HG03039 (cell line): ENCODE data around the gene CCDC122.
"Not testable (repeated sequence)": the region's sequence is repeated elsewhere in the genome, so short reads cannot be mapped to it uniquely, and the experiment has no call there.

Experiments used
- ATAC-seq: cut with Tn5 transposase; IDR thresholded peaks from one replicate; pipeline ENCODE4 v1.9.1; 2021; ENCODE audit warnings: mild to moderate bottlenecking, moderate library complexity; ENCODE audit not compliant: unreplicated experiment

Gene CCDC122

DNA sequence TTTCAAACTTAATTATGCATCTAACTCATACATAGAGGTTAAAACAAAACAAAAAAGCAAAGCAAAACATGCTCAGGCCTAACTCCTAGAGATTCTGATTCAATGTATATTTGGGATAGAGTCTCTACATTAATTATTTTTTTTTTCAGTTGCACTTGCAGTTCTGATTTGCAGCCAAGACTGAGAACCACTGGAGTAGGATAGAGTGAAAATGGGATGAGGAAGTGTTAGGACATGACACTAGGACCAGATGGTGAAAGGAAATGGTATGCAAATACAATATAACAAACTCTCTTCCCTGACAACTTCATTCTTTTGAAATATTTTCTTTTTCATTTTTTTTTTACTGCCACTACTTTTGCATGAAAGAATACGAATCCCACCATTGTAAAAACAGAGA, 1.8 kb downstream of the CCDC122 start:
- ATAC-seq, result no peak

GRCh38 chr13:43877326-43877725, 2.2 kb downstream of the CCDC122 start:
- no peak for ATAC-seq

GRCh38 chr13:43876366-43876765, 3.2 kb downstream of the CCDC122 start:
- ATAC-seq, result no peak

- no peak for ATAC-seq
Measured at GRCh38 chr13:43874504-43875092, 4.9 kb downstream of the CCDC122 start.

DNA sequence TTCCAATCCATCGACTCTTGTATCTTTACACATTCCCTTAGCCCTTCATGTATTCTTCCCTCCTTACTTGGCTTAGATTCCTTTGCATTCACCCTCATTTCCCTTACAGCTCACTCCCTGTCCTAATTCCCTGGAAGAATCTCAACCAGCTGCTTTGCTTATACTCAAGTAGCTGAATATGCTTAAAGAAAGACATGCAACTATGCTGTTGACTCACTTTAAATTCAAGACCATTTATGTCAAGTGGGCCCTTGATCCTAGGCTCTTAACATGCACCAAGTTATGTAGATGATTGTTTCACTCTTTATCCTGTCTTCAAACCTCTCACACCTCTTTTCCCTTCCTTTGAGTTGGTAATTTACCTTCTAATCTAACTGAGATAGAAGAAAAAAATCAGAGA, 7.4 kb downstream of the CCDC122 start:
- ATAC-seq, result no peak

- no peak for ATAC-seq
Measured at GRCh38 chr13:43865892-43866291, 13.6 kb downstream of the CCDC122 start.

DNA sequence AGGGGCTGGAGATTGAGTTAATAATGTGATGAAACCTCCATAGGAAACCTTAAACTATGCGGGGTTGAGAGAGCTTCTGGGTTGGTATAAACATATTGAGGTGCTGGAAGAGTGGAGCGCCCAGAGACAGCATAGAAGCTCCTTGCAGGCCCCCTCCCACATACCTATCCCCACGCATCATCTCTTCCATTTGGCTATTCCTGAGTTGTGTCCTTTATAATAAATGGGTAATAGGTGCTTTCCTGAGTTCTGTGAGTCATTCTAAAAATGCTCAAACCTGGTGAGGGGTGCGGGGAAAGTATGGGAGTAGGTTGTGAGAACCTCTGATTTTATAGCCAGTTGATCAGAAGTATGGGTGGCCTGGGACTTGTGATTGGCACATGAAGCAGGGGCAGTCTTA, 14.6 kb downstream of the CCDC122 start:
- ATAC-seq, result no peak

GRCh38 chr13:43861863-43862262, 17.7 kb downstream of the CCDC122 start:
- no peak for ATAC-seq

- ATAC-seq, result no peak
Measured at GRCh38 chr13:43852923-43853404, 26.6 kb downstream of the CCDC122 start.

DNA sequence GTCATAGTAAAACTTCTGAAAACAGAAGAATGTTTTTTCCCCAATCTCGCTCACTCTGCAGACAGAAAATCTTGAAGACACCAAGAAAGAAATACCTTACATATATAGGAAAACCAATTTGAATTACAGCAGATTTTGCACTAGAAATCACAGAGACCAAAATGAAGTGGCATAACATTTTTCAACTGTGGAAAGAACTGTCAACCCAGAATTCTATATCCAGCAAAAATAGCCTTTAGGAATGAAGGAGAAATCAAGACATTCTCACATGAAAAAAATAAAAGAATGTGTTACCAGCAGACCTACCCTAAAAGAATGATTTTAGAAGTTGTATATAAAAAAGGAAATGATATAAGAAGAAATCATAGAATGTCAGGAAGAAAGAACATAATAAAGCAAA, 28.7 kb downstream of the CCDC122 start:
- no peak for ATAC-seq

- no peak for ATAC-seq
Measured at GRCh38 chr13:43848001-43848649, 31.4 kb downstream of the CCDC122 start.

GRCh38 chr13:43846496-43847158, 32.9 kb downstream of the CCDC122 start:
- no peak for ATAC-seq

- ATAC-seq, result no peak
Measured at GRCh38 chr13:43838909-43839308, 40.6 kb downstream of the CCDC122 start.

DNA sequence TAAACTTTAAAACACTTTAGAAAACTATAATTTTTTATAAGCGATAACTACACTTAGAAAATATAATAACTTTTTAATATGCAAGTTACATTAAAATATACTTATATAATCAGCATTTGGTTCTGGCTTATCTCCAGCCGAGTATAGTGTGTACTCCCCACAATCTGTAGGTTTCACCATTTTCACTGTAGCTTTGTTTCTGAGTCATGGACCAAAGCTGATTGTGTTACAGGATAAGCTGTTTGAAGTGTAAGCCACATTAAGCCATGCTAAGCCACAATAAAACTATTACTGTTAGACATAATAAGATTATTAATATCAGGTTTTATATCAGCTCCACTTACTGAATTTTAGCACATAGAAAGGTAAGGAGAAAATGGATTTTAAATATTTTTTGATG, 43.8 kb downstream of the CCDC122 start:
- no peak for ATAC-seq

DNA sequence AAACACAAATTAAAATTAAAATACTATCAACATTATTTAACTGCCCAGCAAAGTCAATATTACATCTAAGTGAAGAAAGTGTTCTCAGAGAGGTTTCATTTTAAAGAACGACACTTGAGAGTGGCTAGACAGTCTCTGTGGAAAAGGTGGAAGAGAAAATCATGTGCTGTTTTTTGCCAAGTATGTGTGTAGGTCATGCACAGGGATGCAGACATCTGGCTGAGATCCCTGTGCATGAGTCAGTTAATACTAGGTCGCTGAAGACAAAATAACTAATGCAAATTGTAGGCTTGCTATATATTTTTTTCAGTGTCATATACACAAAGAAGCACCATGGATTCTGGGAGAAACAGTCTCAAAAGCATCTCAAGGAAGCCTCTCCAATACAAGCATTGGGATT, 48.5 kb downstream of the CCDC122 start:
- ATAC-seq, result no peak

DNA sequence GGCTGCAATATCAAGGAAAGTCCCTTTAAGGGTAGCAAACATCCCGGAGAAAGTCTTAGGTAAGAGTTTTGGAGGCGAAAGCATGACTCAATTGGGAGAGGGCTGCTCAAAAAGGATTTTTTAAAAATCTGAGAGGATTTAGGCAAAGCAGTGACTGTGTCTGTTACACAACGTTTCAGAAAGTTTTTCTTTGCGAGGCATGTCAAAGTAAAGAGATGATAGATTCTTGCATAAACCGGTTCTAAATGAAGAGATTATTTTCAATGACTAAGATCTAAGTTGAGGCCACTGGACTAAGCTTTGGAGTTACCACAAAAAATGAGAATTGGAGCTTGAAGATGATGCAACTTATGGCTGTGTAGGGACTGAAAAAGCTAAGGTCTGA, 49.1 kb downstream of the CCDC122 start:
- ATAC-seq, result no peak

- ATAC-seq, result not testable (repeated sequence)
Measured at GRCh38 chr13:43824656-43825055, 54.9 kb downstream of the CCDC122 start.

- no peak for ATAC-seq
Measured at GRCh38 chr13:43822969-43823368, 56.6 kb downstream of the CCDC122 start.

DNA sequence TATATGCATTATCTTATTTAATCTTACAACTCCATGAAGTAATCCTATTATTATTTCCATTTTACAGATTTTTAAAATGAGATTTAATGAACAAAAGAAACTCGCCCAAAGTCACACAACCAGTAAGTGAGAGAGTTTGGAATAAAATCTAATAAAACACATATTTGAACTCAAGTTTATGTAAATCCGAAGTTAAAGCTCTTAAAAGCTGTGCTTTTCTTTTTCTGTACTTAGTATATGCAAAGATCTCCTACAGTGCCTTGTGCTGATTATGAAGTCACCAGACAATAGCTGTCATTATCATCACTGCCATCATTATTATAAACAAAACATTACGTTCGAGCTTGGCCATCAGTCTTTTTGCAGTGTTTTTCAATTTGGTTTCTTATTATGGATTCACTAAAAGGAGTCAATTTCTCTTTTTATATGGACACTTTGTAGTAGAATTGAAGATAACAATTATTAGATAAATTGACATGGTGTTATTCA, 63.1 kb downstream of the CCDC122 start:
- ATAC-seq, result no peak

GRCh38 chr13:43815204-43815603, 64.3 kb downstream of the CCDC122 start:
- no peak for ATAC-seq

DNA sequence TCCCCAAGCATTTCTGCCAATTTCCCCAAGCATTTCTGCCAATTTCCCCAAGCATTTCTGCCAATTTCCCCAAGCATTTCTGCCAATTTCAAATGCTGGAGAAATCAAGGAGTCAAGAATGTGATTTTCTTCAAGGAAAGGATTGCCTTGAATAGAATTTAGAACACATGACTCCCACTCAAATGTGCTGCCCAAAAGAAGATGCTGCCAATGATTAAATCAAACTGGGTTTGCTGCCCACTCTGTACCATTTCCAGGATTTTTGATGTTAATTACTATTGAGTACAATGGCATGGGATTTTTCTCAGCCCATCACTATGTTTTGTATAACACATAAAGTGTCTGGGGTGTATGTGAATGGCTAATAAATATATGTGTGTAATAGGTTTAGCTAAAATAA, 70.9 kb downstream of the CCDC122 start:
- ATAC-seq, result no peak

- ATAC-seq, result no peak
Measured at GRCh38 chr13:43805681-43806128, 73.8 kb downstream of the CCDC122 start.
